CD4-positive, CD25-positive, alpha-beta regulatory T cell (primary cell): ENCODE results near the gene ABCC4. TPM values are rescaled to one million over a fixed set of nuclear protein-coding genes. Genes with fewer than 3 reads are reported as not detected.

ENCODE experiments used
- ATAC-seq, 2 donors: fragments of 150-1000 bp; cut with Tn5 transposase; one replicate each; pipeline ENCODE4 v1.10.0; 2021; ENCODE audit warnings: low read depth in 2 of 2, moderate number of reproducible peaks in 2 of 2, moderate library complexity in 1 of 2
- DNase-seq, 3 donors: peaks; one replicate each; pipeline versions ENCODE4 v3.0.0 to v3.0.0-alpha.2; 2012 to 2022; ENCODE audit warnings: mixed read lengths in 1 of 3
- H3K27ac ChIP-seq: one replicate; pipeline ENCODE4 v1.7.0; 2013; ENCODE audit warnings: mild to moderate bottlenecking, low read length; ENCODE audit not compliant: insufficient read depth, poor library complexity, severe bottlenecking
- H3K27me3 ChIP-seq: one replicate; pipeline ENCODE4 v1.7.0; 2013; ENCODE audit warnings: low read length; ENCODE audit not compliant: control insufficient read depth, insufficient read depth
- H3K36me3 ChIP-seq: one replicate; pipeline ENCODE4 v1.7.0; 2013; ENCODE audit warnings: mild to moderate bottlenecking, low read length, moderate library complexity; ENCODE audit not compliant: control insufficient read depth, insufficient read depth
- H3K4me1 ChIP-seq: 2 replicates; pipeline ENCODE4 v1.7.0; 2013; ENCODE audit warnings: mild to moderate bottlenecking, low read length; ENCODE audit not compliant: insufficient read depth, control insufficient read depth, poor library complexity, severe bottlenecking
- H3K4me3 ChIP-seq: one replicate; pipeline ENCODE4 v1.7.0; 2013; ENCODE audit warnings: low read depth, mild to moderate bottlenecking, low read length, moderate library complexity
- H3K9me3 ChIP-seq, 2 experiments: 1 replicate in 1 of 2; 2 replicates in 1 of 2; pipeline ENCODE4 v1.7.0; 2013; ENCODE audit warnings: low read length in 2 of 2, mild to moderate bottlenecking in 1 of 2, moderate library complexity in 1 of 2; ENCODE audit not compliant: control insufficient read depth in 2 of 2
- H3K27ac Mint-ChIP-seq, 3 donors: one replicate each; pipeline ENCODE4 v1.8.0; 2020 to 2022; ENCODE audit warnings: mild to moderate bottlenecking in 3 of 3, mixed read lengths in 3 of 3, moderate library complexity in 2 of 3
- H3K27me3 Mint-ChIP-seq: one replicate; pipeline ENCODE4 v1.8.0; 2022; ENCODE audit warnings: mild to moderate bottlenecking, mixed read lengths
- H3K36me3 Mint-ChIP-seq: one replicate; pipeline ENCODE4 v1.8.0; 2020; ENCODE audit warnings: mixed read lengths
- H3K4me1 Mint-ChIP-seq, 4 donors: one replicate each; pipeline ENCODE4 v1.8.0; 2020 to 2022; ENCODE audit warnings: mixed read lengths in 4 of 4, mild to moderate bottlenecking in 1 of 4
- H3K4me3 Mint-ChIP-seq, 4 donors: one replicate each; pipeline ENCODE4 v1.8.0; 2020 to 2022; ENCODE audit warnings: mild to moderate bottlenecking in 4 of 4, mixed read lengths in 4 of 4, moderate library complexity in 3 of 4
- H3K9me3 Mint-ChIP-seq, 7 donors: one replicate each; pipeline ENCODE4 v1.8.0; 2020 to 2022; ENCODE audit warnings: mixed read lengths in 7 of 7, mild to moderate bottlenecking in 3 of 7, moderate library complexity in 2 of 7
- polyA plus RNA-seq, 4 donors: library from polyadenylated mRNA; unstranded; fragments of 300-500 nt; fragmentation: Illumina TruSeq; gene quantifications; one replicate each; pipeline ENCODE4 v1.2.3, GENCODE V29; 2021
- total RNA-seq: library from RNA; stranded (reverse); gene quantifications from one replicate; pipeline ENCODE4 v1.2.3, GENCODE V29; 2022

The ABCC4 gene
- total and polyA plus RNA-seq, 5 donors from 2014 or later = 3.9 to 13.2 (median 6.8) TPM

GRCh38 chr13:95033890-95034289 is 267.4 kb downstream of the ABCC4 start:
- Histone ChIP-seq H3K9me3 (no peaks in the 10 kb centered on the region), H3K4me1 (peaks cover 4% of the 10 kb centered on the region), H3K36me3 (peaks cover 2% of the 10 kb centered on the region), H3K27me3 (no peaks in the 10 kb centered on the region), H3K4me3 (peak overlapping the region; percentile 29), H3K27ac (no peak overlapping the region)
- H3K27me3 Mint-ChIP-seq = no peaks in the 10 kb centered on the region
- H3K36me3 Mint-ChIP-seq = peaks cover 25% of the 10 kb centered on the region
- no peak for ATAC-seq
- peak in 2 of 3 donors; percentile 18 to 41 for DNase-seq
- H3K27ac Mint-ChIP-seq = peak overlapping the region in 2 of 3 donors; percentile 82 to 86
- no peak overlapping the region for H3K4me3 Mint-ChIP-seq
- H3K9me3 Mint-ChIP-seq = no peaks in the 10 kb centered on the region
- H3K4me1 Mint-ChIP-seq = peaks cover 8 to 22% (median 18%) of the 10 kb centered on the region in 4 donors

- ATAC-seq (no peak), DNase-seq (no peak)
- Histone ChIP-seq H3K36me3 (peaks cover 2% of the 10 kb centered on the region), H3K4me3 (no peak overlapping the region), H3K9me3 (no peaks in the 10 kb centered on the region), H3K27ac (no peak overlapping the region), H3K4me1 (peaks cover 4% of the 10 kb centered on the region), H3K27me3 (no peaks in the 10 kb centered on the region)
- Mint-ChIP-seq H3K27ac (no peak overlapping the region), H3K4me1 (peaks cover 6 to 25% (median 19%) of the 10 kb centered on the region in 4 donors), H3K4me3 (no peak overlapping the region), H3K9me3 (peaks cover 0 to 10% (median 0%) of the 10 kb centered on the region in 7 donors), H3K27me3 (no peaks in the 10 kb centered on the region), H3K36me3 (peaks cover 14% of the 10 kb centered on the region)
Observed at GRCh38 chr13:95032121-95032520, 269.1 kb downstream of the ABCC4 start.

GRCh38 chr13:95030821-95031343 is 270.4 kb downstream of the ABCC4 start:
- Histone ChIP-seq H3K36me3 (peaks cover 2% of the 10 kb centered on the region), H3K4me3 (no peak overlapping the region), H3K27ac (no peak overlapping the region), H3K9me3 (no peaks in the 10 kb centered on the region), H3K4me1 (peaks cover 4% of the 10 kb centered on the region), H3K27me3 (no peaks in the 10 kb centered on the region)
- no peak for ATAC-seq
- H3K27ac Mint-ChIP-seq = no peak overlapping the region
- DNase-seq = no peak
- no peak overlapping the region for H3K4me3 Mint-ChIP-seq
- peaks cover 5 to 23% (median 19%) of the 10 kb centered on the region in 4 donors for H3K4me1 Mint-ChIP-seq
- peaks cover 14% of the 10 kb centered on the region for H3K36me3 Mint-ChIP-seq
- no peaks in the 10 kb centered on the region for H3K27me3 Mint-ChIP-seq
- H3K9me3 Mint-ChIP-seq = peaks cover 0 to 10% (median 0%) of the 10 kb centered on the region in 7 donors

- no peak overlapping the region for H3K4me3 Mint-ChIP-seq
- Histone ChIP-seq H3K4me1 (no peaks in the 10 kb centered on the region), H3K27me3 (no peaks in the 10 kb centered on the region), H3K9me3 (no peaks in the 10 kb centered on the region), H3K27ac (no peak overlapping the region), H3K4me3 (no peak overlapping the region), H3K36me3 (no peaks in the 10 kb centered on the region)
- no peaks in the 10 kb centered on the region for H3K27me3 Mint-ChIP-seq
- peaks cover 13% of the 10 kb centered on the region for H3K36me3 Mint-ChIP-seq
- ATAC-seq (no peak), DNase-seq (no peak)
- peaks cover 0 to 10% (median 0%) of the 10 kb centered on the region in 7 donors for H3K9me3 Mint-ChIP-seq
- H3K27ac Mint-ChIP-seq = no peak overlapping the region
- H3K4me1 Mint-ChIP-seq = peaks cover 0 to 6% (median 3%) of the 10 kb centered on the region in 4 donors
Observed at GRCh38 chr13:95027638-95028037, 273.6 kb downstream of the ABCC4 start.

- Histone ChIP-seq H3K27me3 (no peaks in the 10 kb centered on the region), H3K4me1 (no peaks in the 10 kb centered on the region), H3K27ac (no peak overlapping the region), H3K36me3 (no peaks in the 10 kb centered on the region), H3K9me3 (no peaks in the 10 kb centered on the region), H3K4me3 (no peak overlapping the region)
- ATAC-seq (no peak), DNase-seq (no peak)
- Mint-ChIP-seq H3K4me3 (no peak overlapping the region), H3K36me3 (peaks cover 29% of the 10 kb centered on the region), H3K4me1 (peaks cover 0 to 9% (median 3%) of the 10 kb centered on the region in 4 donors), H3K27me3 (no peaks in the 10 kb centered on the region), H3K9me3 (peaks cover 0 to 10% (median 0%) of the 10 kb centered on the region in 7 donors), H3K27ac (no peak overlapping the region)
Observed at GRCh38 chr13:95025116-95025515, 276.1 kb downstream of the ABCC4 start.

- H3K9me3 ChIP-seq = no peaks in the 10 kb centered on the region
- no peaks in the 10 kb centered on the region for H3K36me3 ChIP-seq
- Mint-ChIP-seq H3K27me3 (no peaks in the 10 kb centered on the region), H3K27ac (peak overlapping the region in 1 of 3 donors; percentile 27), H3K4me1 (peaks cover 0 to 7% (median 3%) of the 10 kb centered on the region in 4 donors), H3K9me3 (peaks cover 0 to 8% (median 0%) of the 10 kb centered on the region in 7 donors), H3K36me3 (peaks cover 33% of the 10 kb centered on the region), H3K4me3 (no peak overlapping the region)
- DNase-seq = no peak
- no peak overlapping the region for H3K27ac ChIP-seq
- no peak overlapping the region for H3K4me3 ChIP-seq
- H3K4me1 ChIP-seq = no peaks in the 10 kb centered on the region
- ATAC-seq = no peak
- H3K27me3 ChIP-seq = no peaks in the 10 kb centered on the region
Observed at GRCh38 chr13:95023405-95023804, 277.8 kb downstream of the ABCC4 start.

- DNase-seq (no peak), ATAC-seq (no peak)
- Histone ChIP-seq H3K9me3 (no peaks in the 10 kb centered on the region), H3K27me3 (no peaks in the 10 kb centered on the region), H3K4me1 (no peaks in the 10 kb centered on the region), H3K36me3 (no peaks in the 10 kb centered on the region), H3K27ac (no peak overlapping the region), H3K4me3 (no peak overlapping the region)
- Mint-ChIP-seq H3K4me1 (peaks cover 0 to 4% (median 2%) of the 10 kb centered on the region in 4 donors), H3K9me3 (peaks cover 0 to 2% (median 0%) of the 10 kb centered on the region in 7 donors), H3K4me3 (no peak overlapping the region), H3K36me3 (peaks cover 31% of the 10 kb centered on the region), H3K27ac (no peak overlapping the region), H3K27me3 (no peaks in the 10 kb centered on the region)
Observed at GRCh38 chr13:95020298-95020987, 280.8 kb downstream of the ABCC4 start.

GRCh38 chr13:95019886-95020285 is 281.4 kb downstream of the ABCC4 start:
- no peaks in the 10 kb centered on the region for H3K4me1 ChIP-seq
- no peak overlapping the region for H3K27ac Mint-ChIP-seq
- peaks cover 31% of the 10 kb centered on the region for H3K36me3 Mint-ChIP-seq
- no peak overlapping the region for H3K4me3 ChIP-seq
- no peak overlapping the region for H3K4me3 Mint-ChIP-seq
- H3K27ac ChIP-seq = no peak overlapping the region
- H3K4me1 Mint-ChIP-seq = peaks cover 0 to 4% (median 2%) of the 10 kb centered on the region in 4 donors
- no peaks in the 10 kb centered on the region for H3K36me3 ChIP-seq
- H3K27me3 Mint-ChIP-seq = no peaks in the 10 kb centered on the region
- H3K9me3 Mint-ChIP-seq = peaks cover 0 to 2% (median 0%) of the 10 kb centered on the region in 7 donors
- no peaks in the 10 kb centered on the region for H3K9me3 ChIP-seq
- no peaks in the 10 kb centered on the region for H3K27me3 ChIP-seq
- no peak for ATAC-seq
- DNase-seq = no peak
